Neuronal stem cell (in vitro differentiated cells): ENCODE data around the gene PTMA.
A peak's percentile ranks its signal among the peaks of the same experiment; 100 is the strongest.

Source experiments
- DNase-seq: peaks from one replicate; pipeline ENCODE4 v3.0.0-alpha.2; 2013; ENCODE audit warnings: low spot score
- H2AFZ ChIP-seq: one replicate; pipeline ENCODE4 v1.6.1; 2013; ENCODE audit warnings: mild to moderate bottlenecking, low read length, inconsistent platforms
- H2AK5ac ChIP-seq: 2 replicates; pipeline ENCODE4 v1.6.1; 2013; ENCODE audit warnings: low read depth, mild to moderate bottlenecking, inconsistent platforms, low read length, moderate library complexity, mixed read lengths
- H2BK120ac ChIP-seq: 2 replicates; pipeline ENCODE4 v1.6.1; 2013; ENCODE audit warnings: low read depth, mild to moderate bottlenecking, inconsistent platforms, low read length, moderate library complexity, mixed read lengths
- H2BK12ac ChIP-seq: one replicate; pipeline ENCODE4 v1.6.1; 2013; ENCODE audit warnings: low read length, inconsistent platforms
- H2BK15ac ChIP-seq: 2 replicates; pipeline ENCODE4 v1.6.1; 2013; ENCODE audit warnings: mild to moderate bottlenecking, low read length, inconsistent platforms, mixed read lengths
- H2BK5ac ChIP-seq: one replicate; pipeline ENCODE4 v1.6.1; 2013; ENCODE audit warnings: inconsistent platforms, mild to moderate bottlenecking, low read length, moderate library complexity
- H3K14ac ChIP-seq: one replicate; pipeline ENCODE4 v1.6.1; 2013; ENCODE audit warnings: low read length, inconsistent platforms
- H3K18ac ChIP-seq: 2 replicates; pipeline ENCODE4 v1.6.1; 2013; ENCODE audit warnings: low read length, inconsistent platforms
- H3K23ac ChIP-seq: 2 replicates; pipeline ENCODE4 v1.6.1; 2013; ENCODE audit warnings: low read depth, mild to moderate bottlenecking, mixed read lengths, low read length, inconsistent platforms; ENCODE audit not compliant: poor library complexity
- H3K27ac ChIP-seq: replicated peaks from 3 replicates; pipeline ENCODE4 v1.5.1; 2013; ENCODE audit warnings: low read length, inconsistent platforms
- H3K27me3 ChIP-seq, 3 experiments: 2 replicates each; pipeline ENCODE4 v1.6.1; 2013; ENCODE audit warnings: low read length in 3 of 3, mild to moderate bottlenecking in 2 of 3, inconsistent platforms in 1 of 3, low read depth in 1 of 3, mixed read lengths in 1 of 3, moderate library complexity in 1 of 3; ENCODE audit not compliant: control insufficient read depth in 3 of 3, insufficient read depth in 3 of 3
- H3K36me3 ChIP-seq, 2 donors: replicated peaks in 1 of 2; 2 replicates each; pipeline ENCODE4 v1.6.1; 2013; ENCODE audit warnings: low read length in 2 of 2; ENCODE audit not compliant: control insufficient read depth in 2 of 2, insufficient read depth in 2 of 2
- H3K4ac ChIP-seq: 2 replicates; pipeline ENCODE4 v1.6.1; 2013; ENCODE audit warnings: inconsistent platforms, mild to moderate bottlenecking, low read length, moderate library complexity
- H3K4me1 ChIP-seq, 2 donors: 1 replicate in 1 of 2; 2 replicates in 1 of 2; pipeline ENCODE4 v1.6.1; 2013; ENCODE audit warnings: low read length in 2 of 2, low read depth in 1 of 2; ENCODE audit not compliant: control insufficient read depth in 2 of 2, insufficient read depth in 1 of 2
- H3K4me2 ChIP-seq: one replicate; pipeline ENCODE4 v1.6.1; 2013; ENCODE audit warnings: mild to moderate bottlenecking, low read length, inconsistent platforms; ENCODE audit not compliant: insufficient read depth, poor library complexity, severe bottlenecking
- H3K4me3 ChIP-seq, 2 donors: 2 replicates each; pipeline ENCODE4 v1.5.1; 2013; ENCODE audit warnings: low read length in 2 of 2, mild to moderate bottlenecking in 2 of 2, inconsistent platforms in 1 of 2, moderate library complexity in 1 of 2
- H3K79me1 ChIP-seq: one replicate; pipeline ENCODE4 v1.6.1; 2013; ENCODE audit warnings: low read depth, mild to moderate bottlenecking, inconsistent platforms, low read length, moderate library complexity
- H3K9ac ChIP-seq: one replicate; pipeline ENCODE4 v1.6.1; 2013; ENCODE audit warnings: mild to moderate bottlenecking, low read depth, low read length, inconsistent platforms; ENCODE audit not compliant: poor library complexity
- H3K9me3 ChIP-seq, 2 donors: replicated peaks in 1 of 2; 2 replicates each; pipeline versions ENCODE3 to v1.6.1; 2013; ENCODE audit warnings: low read length in 2 of 2, mild to moderate bottlenecking in 2 of 2, inconsistent platforms in 1 of 2, low read depth in 1 of 2, mixed read lengths in 1 of 2, moderate library complexity in 1 of 2; ENCODE audit not compliant: control insufficient read depth in 2 of 2, insufficient read depth in 1 of 2
- H4K8ac ChIP-seq: one replicate; pipeline ENCODE4 v1.6.1; 2013; ENCODE audit warnings: low read depth, mild to moderate bottlenecking, inconsistent platforms, low read length, moderate library complexity
- H4K91ac ChIP-seq: one replicate; pipeline ENCODE4 v1.6.1; 2013; ENCODE audit warnings: low read length, low read depth, mild to moderate bottlenecking, inconsistent platforms; ENCODE audit not compliant: poor library complexity
- WGBS, 2 donors: extraction: QIAGEN DNeasy Blood & Tissue Kit; methylation state at CpG; one replicate each; pipeline ENCODE4 v1.1.7; 2013; ENCODE audit warnings: missing lambda C conversion rate in 2 of 2, mixed read lengths in 1 of 2; ENCODE audit not compliant: insufficient read length in 2 of 2, insufficient replicate concordance in 1 of 2; ENCODE audit errors: extremely low coverage in 2 of 2; 5-methylcytosine and 5-hydroxymethylcytosine counted together

The PTMA gene

GRCh38 chr2:231680992-231681852 lies 27.1 kb upstream of the PTMA start:
- peak overlapping the region; percentile 99 for H3K14ac ChIP-seq
- H2AFZ ChIP-seq, result peak overlapping the region; percentile 97
- H2BK15ac ChIP-seq, result peak overlapping the region; percentile 69
- no peaks in the 10 kb centered on the region for H3K9me3 ChIP-seq
- peak overlapping the region; percentile 98 for H2AK5ac ChIP-seq
- peak overlapping the region; percentile 99 for H2BK5ac ChIP-seq
- H4K8ac ChIP-seq, result peak overlapping the region; percentile 92
- H3K9ac ChIP-seq, result peak overlapping the region; percentile 90
- H3K4ac ChIP-seq, result peak overlapping the region; percentile 98
- H3K18ac ChIP-seq, result peak overlapping the region; percentile 100
- WGBS, 2 donors, result no CpG with 5 or more reads among the region's 79 CpGs
- peak overlapping the region; percentile 35 for H2BK120ac ChIP-seq
- H3K79me1 ChIP-seq, result no peaks in the 10 kb centered on the region
- H2BK12ac ChIP-seq, result peak overlapping the region; percentile 82
- peak; percentile 87 for DNase-seq
- no peaks in the 10 kb centered on the region for H3K36me3 ChIP-seq
- peak overlapping the region; percentile 98 for H3K23ac ChIP-seq
- H4K91ac ChIP-seq, result peak overlapping the region; percentile 99
- H3K4me2 ChIP-seq, result peak overlapping the region; percentile 94
- H3K27me3 ChIP-seq, result no peaks in the 10 kb centered on the region
- H3K4me3 ChIP-seq, result peak overlapping the region; percentile 69 to 77
- H3K27ac ChIP-seq, result peak overlapping the region; percentile 99
- H3K4me1 ChIP-seq, result peaks cover 15 to 21% of the 10 kb centered on the region in 2 donors

GRCh38 chr2:231682603-231683291 lies 25.6 kb upstream of the PTMA start:
- Histone ChIP-seq H4K91ac (peak overlapping the region; percentile 46), H3K36me3 (no peaks in the 10 kb centered on the region), H3K4me2 (no peak overlapping the region), H3K27ac (peak overlapping the region; percentile 32), H2AFZ (peak overlapping the region; percentile 63), H3K9me3 (no peaks in the 10 kb centered on the region), H2BK5ac (peak overlapping the region; percentile 45), H2AK5ac (peak overlapping the region; percentile 98), H3K23ac (no peak overlapping the region), H2BK12ac (peak overlapping the region; percentile 47), H3K4me1 (peaks cover 27 to 31% of the 10 kb centered on the region in 2 donors), H2BK120ac (peak overlapping the region; percentile 73), H3K4ac (peak overlapping the region; percentile 13), H3K79me1 (no peaks in the 10 kb centered on the region), H3K4me3 (no peak overlapping the region), H2BK15ac (peak overlapping the region; percentile 63), H3K18ac (peak overlapping the region; percentile 50), H3K9ac (peak overlapping the region; percentile 56), H3K14ac (peak overlapping the region; percentile 3), H4K8ac (no peak overlapping the region), H3K27me3 (no peaks in the 10 kb centered on the region)
- no CpG with 5 or more reads among the region's 11 CpGs for WGBS, 2 donors
- DNase-seq, result no peak

GRCh38 chr2:231683292-231684235 lies 24.8 kb upstream of the PTMA start:
- no CpG with 5 or more reads among the region's 8 CpGs for WGBS, 2 donors
- Histone ChIP-seq H3K27ac (no peak overlapping the region), H4K91ac (no peak overlapping the region), H3K18ac (peak overlapping the region; percentile 52), H3K4me1 (peaks cover 31 to 34% of the 10 kb centered on the region in 2 donors), H3K4me2 (no peak overlapping the region), H2BK5ac (peak overlapping the region; percentile 45), H2AFZ (peak overlapping the region; percentile 63), H3K36me3 (no peaks in the 10 kb centered on the region), H2BK120ac (peak overlapping the region; percentile 93), H3K14ac (no peak overlapping the region), H3K27me3 (no peaks in the 10 kb centered on the region), H2BK15ac (peak overlapping the region; percentile 87), H3K4me3 (no peak overlapping the region), H3K79me1 (no peaks in the 10 kb centered on the region), H3K23ac (peak overlapping the region; percentile 2), H2BK12ac (peak overlapping the region; percentile 88), H3K4ac (no peak overlapping the region), H3K9ac (no peak overlapping the region), H4K8ac (no peak overlapping the region), H2AK5ac (peak overlapping the region; percentile 98), H3K9me3 (no peaks in the 10 kb centered on the region)
- no peak for DNase-seq
